Activated gamma-delta T cell (primary cell): ENCODE measurements around the gene TSPAN9.

Source experiments
- DNase-seq: peaks from one replicate; lab custom pipeline; 2025; lab: John Stamatoyannopoulos, UW
- total RNA-seq, 2 donors: gene quantifications; one replicate each; lab custom pipeline; 2026; lab: John Stamatoyannopoulos, UW

TSPAN9 gene
- 1.0 to 2.1 reads per million in 2 donors for total RNA-seq

GRCh38 chr12:3076730-3077571 lies at the start of gene TSPAN9:
TSS of gene TSPAN9 (plus strand) at chr12:3077379. CDS start at chr12:3201194, 123,815 bp downstream.
- peak; percentile 51 for DNase-seq

GRCh38 chr12:3028108-3028507 lies 49.1 kb upstream of the TSPAN9 start:
- DNase-seq = no peak

GRCh38 chr12:3030821-3031429 lies 46.3 kb upstream of the TSPAN9 start:
- no peak for DNase-seq

- no peak for DNase-seq
These were observed 45.0 kb upstream of the TSPAN9 start for GRCh38 chr12:3032161-3032560.

GRCh38 chr12:3032770-3033538 lies 44.2 kb upstream of the TSPAN9 start:
- DNase-seq = no peak

- no peak for DNase-seq
These were observed 43.7 kb upstream of the TSPAN9 start for GRCh38 chr12:3033539-3033867.

GRCh38 chr12:3034067-3034750 lies 43.0 kb upstream of the TSPAN9 start:
- DNase-seq = no peak

GRCh38 chr12:3035171-3035570 lies 42.0 kb upstream of the TSPAN9 start:
- DNase-seq = no peak

GRCh38 chr12:3035815-3036702 lies 41.1 kb upstream of the TSPAN9 start:
- no peak for DNase-seq

- no peak for DNase-seq
These were observed 40.1 kb upstream of the TSPAN9 start for GRCh38 chr12:3036901-3037600.

- DNase-seq = no peak
These were observed 39.0 kb upstream of the TSPAN9 start for GRCh38 chr12:3038166-3038565.

GRCh38 chr12:3038926-3039510 lies 38.2 kb upstream of the TSPAN9 start:
- DNase-seq = no peak

GRCh38 chr12:3040026-3040656 lies 37.0 kb upstream of the TSPAN9 start:
- DNase-seq = no peak

GRCh38 chr12:3040663-3041544 lies 36.3 kb upstream of the TSPAN9 start:
- no peak for DNase-seq

GRCh38 chr12:3041558-3042164 lies 35.5 kb upstream of the TSPAN9 start:
- no peak for DNase-seq

- no peak for DNase-seq
These were observed 34.8 kb upstream of the TSPAN9 start for GRCh38 chr12:3042394-3042793.

- no peak for DNase-seq
These were observed 34.4 kb upstream of the TSPAN9 start for GRCh38 chr12:3042826-3043225.

GRCh38 chr12:3043406-3043805 lies 33.8 kb upstream of the TSPAN9 start:
- no peak for DNase-seq
